K562 (cell line): Measurements from ENCODE around the gene MVK. TPM values are rescaled to one million over a fixed set of nuclear protein-coding genes. Genes with fewer than 3 reads are reported as not detected.

Source experiments
- ATAC-seq: fragments of 200-7000 bp; cut with Tn5 transposase; 3 replicates; pipeline ENCODE4 v1.9.1; 2020; ENCODE audit warnings: moderate library complexity
- BruUV-seq: library from RNA; stranded (reverse); fragments of 400-500 nt; replicated peaks from 2 replicates; lab custom pipeline; 2021; lab: Mats Ljungman, UMichigan
- CTCF ChIA-PET: fragments of 300-600 bp; formaldehyde crosslinking; extraction: SDS; loops from one replicate; lab custom pipeline; 2021; ENCODE audit warnings: low intra/inter-chr PET ratio; lab: Yijun Ruan, JAX
- POLR2A ChIA-PET: fragments of 300-600, 350-650 bp; sonication (Branson Sonifier 250); formaldehyde crosslinking; extraction: SDS; loops from one replicate; lab custom pipeline; 2021; ENCODE audit warnings: antibody characterized with exemption, inconsistent platforms; lab: Yijun Ruan, JAX
- DNase-seq, 4 experiments: peaks; one replicate each; pipeline versions ENCODE4 v3.0.0 to v3.0.0-alpha.2; 2011 to 2018; ENCODE audit warnings: low spot score in 3 of 4, mixed read lengths in 3 of 4; ENCODE audit errors: extremely low read depth in 1 of 4
- FAIRE-seq: peaks from 2 replicates; lab custom pipeline; 2011; peaks lifted over from hg19 to GRCh38; lab: Jason Lieb, UNC
- H2AFZ ChIP-seq: 2 replicates; pipeline ENCODE4 v1.6.0; 2011; ENCODE audit warnings: low read depth, low read length, control low read depth, inconsistent platforms
- H3K27ac ChIP-seq: fragments of 200-600 bp; 3 replicates; pipeline ENCODE4 v1.8.0; 2011; ENCODE audit warnings: low read depth, mild to moderate bottlenecking, control low read depth, inconsistent platforms, low read length, moderate library complexity, mixed read lengths; ENCODE audit errors: extremely low read depth
- H3K27me3 ChIP-seq, 2 experiments: fragments of 300-600 bp in 1 of 2; 2 replicates in 1 of 2; 3 replicates in 1 of 2; pipeline versions ENCODE4 v1.6.0 to v1.8.0; 2011; ENCODE audit warnings: inconsistent platforms in 2 of 2, low read length in 2 of 2, mild to moderate bottlenecking in 1 of 2, mixed read lengths in 1 of 2, moderate library complexity in 1 of 2; ENCODE audit not compliant: control insufficient read depth in 2 of 2, insufficient read depth in 2 of 2
- H3K36me3 ChIP-seq: fragments of 300-600 bp; 3 replicates; pipeline ENCODE4 v1.8.0; 2011; ENCODE audit warnings: mild to moderate bottlenecking, low read length, inconsistent platforms; ENCODE audit not compliant: control insufficient read depth, insufficient read depth
- H3K4me1 ChIP-seq, 2 experiments: fragments of 200-600 bp in 1 of 2; replicated peaks in 1 of 2; 2 replicates in 1 of 2; 3 replicates in 1 of 2; pipeline versions ENCODE4 v1.5.1 to v1.8.0; 2011; ENCODE audit warnings: inconsistent platforms in 2 of 2, low read length in 2 of 2, mild to moderate bottlenecking in 1 of 2, mixed read lengths in 1 of 2, moderate library complexity in 1 of 2; ENCODE audit not compliant: control insufficient read depth in 2 of 2, insufficient read depth in 2 of 2
- H3K4me2 ChIP-seq: 2 replicates; pipeline ENCODE4 v1.6.1; 2011; ENCODE audit warnings: low read length, control low read depth, inconsistent platforms, mixed read lengths; ENCODE audit not compliant: insufficient read depth
- H3K4me3 ChIP-seq: fragments of 200-600 bp; sonication (generic), shearing (Covaris generic); 2 replicates; pipeline ENCODE4 v1.5.1; 2016; ENCODE audit warnings: control low read depth, inconsistent platforms
- H3K79me2 ChIP-seq: fragments of 200-600 bp; 3 replicates; pipeline ENCODE4 v1.8.0; 2011; ENCODE audit warnings: low read length, inconsistent platforms; ENCODE audit not compliant: control insufficient read depth, insufficient read depth
- H3K9ac ChIP-seq, 2 experiments: 2 replicates each; pipeline versions ENCODE4 v1.6.0 to v1.6.1; 2011; ENCODE audit warnings: low read depth in 2 of 2, low read length in 2 of 2, control low read depth in 1 of 2, inconsistent platforms in 1 of 2, mild to moderate bottlenecking in 1 of 2, mixed read lengths in 1 of 2; ENCODE audit not compliant: insufficient read depth in 1 of 2
- H3K9me1 ChIP-seq: one replicate; pipeline ENCODE4 v1.6.0; 2011; ENCODE audit warnings: inconsistent platforms, mild to moderate bottlenecking, low read length, moderate library complexity; ENCODE audit not compliant: control insufficient read depth, insufficient read depth
- H3K9me3 ChIP-seq: replicated peaks from 2 replicates; pipeline ENCODE4 v1.5.1; 2011; ENCODE audit warnings: low read depth, low read length, inconsistent platforms; ENCODE audit not compliant: control insufficient read depth, insufficient read depth
- H4K20me1 ChIP-seq: replicated peaks from 2 replicates; pipeline ENCODE4 v1.6.1; 2011; ENCODE audit warnings: low read length, inconsistent platforms, mixed read lengths; ENCODE audit not compliant: control insufficient read depth, insufficient read depth
- BRCA1 ChIP-seq, 2 experiments: fragments of 450-650 bp in 1 of 2; sonication (generic) in 1 of 2; formaldehyde crosslinking in 1 of 2; IDR thresholded peaks; 2 replicates each; pipeline versions ENCODE4 v1.5.0 to v1.6.1; 2017 to 2020; ENCODE audit warnings: mild to moderate bottlenecking in 1 of 2, missing genetic modification reagents in 1 of 2
- ILK ChIP-seq: fragments of 450-650 bp; IDR thresholded peaks from 2 replicates; pipeline ENCODE4 v1.6.1; 2016; ENCODE audit warnings: missing genetic modification characterization, low read depth, mild to moderate bottlenecking, missing compliant biosample characterization, moderate library complexity, borderline replicate concordance
- SNRNP70 ChIP-seq: fragments of 200-400 bp; formaldehyde crosslinking; optimal IDR thresholded peaks from 2 replicates; pipeline ENCODE3; 2017; ENCODE audit warnings: low read depth, low read length
- ZBTB17 ChIP-seq: fragments of 450-650 bp; formaldehyde crosslinking; IDR thresholded peaks from 2 replicates; pipeline ENCODE4 v1.4.0; 2020; ENCODE audit warnings: mild to moderate bottlenecking
- ZNF121 ChIP-seq: sonication (generic); formaldehyde crosslinking; conservative IDR thresholded peaks from 2 replicates; pipeline ENCODE4 v1.8.0; 2022; ENCODE audit warnings: missing genetic modification reagents
- WGBS: fragments of 100-300 bp; shearing (Covaris generic); methylation state at CpG from one replicate; pipeline ENCODE4 v1.1.6; 2016; ENCODE audit warnings: low coverage, mixed read lengths; ENCODE audit not compliant: insufficient coverage; ENCODE audit errors: missing lambda C conversion rate; 5-methylcytosine and 5-hydroxymethylcytosine counted together
- in situ Hi-C: fragments of 300-500 bp; cut with MboI; formaldehyde crosslinking; loops from 4 replicates; pipeline ENCODE4 v1.15.0; 2018; ENCODE audit warnings: inconsistent platforms, mixed read lengths
- intact Hi-C: fragments of 100-400 bp; cut with micrococcal nuclease; formaldehyde crosslinking; loops from 2 replicates; pipeline ENCODE4 v1.14.2; 2022
- polyA plus RNA-seq, 8 experiments: library from polyadenylated mRNA; depleted of rRNA in 4 of 8; stranded (reverse) in 5 of 8; unstranded in 3 of 8; fragments of >200 nt; fragmentation: Nextera tagmentation in 2 of 8; fragmentation: Illumina TruSeq in 1 of 8; extraction: Ambion mirVana in 2 of 8; extraction: Trizol in 1 of 8; gene quantifications; 2 replicates each; pipeline versions ENCODE4 v1.2.1 to v1.2.3, GENCODE V29; 2011 to 2014; ENCODE audit warnings: inconsistent platforms in 1 of 8, missing spikeins in 1 of 8
- total RNA-seq, 7 experiments: library from RNA; depleted of rRNA in 6 of 7; stranded (reverse); fragments of >200 nt in 6 of 7; fragmentation: Illumina TruSeq in 2 of 7; extraction: Trizol in 2 of 7; gene quantifications; 2 replicates each; pipeline versions ENCODE4 v1.2.1 to v1.2.3, GENCODE V29; 2011 to 2021; ENCODE audit warnings: low replicate concordance in 1 of 7
- TF ChIP-seq, protein P1 (sequence below), 2 experiments: fragments of 250-450 bp in 1 of 2; fragments of 450-650 bp in 1 of 2; sonication (Bioruptor Pico) in 1 of 2; IDR thresholded peaks; 2 replicates each; pipeline versions ENCODE4 v1.6.1 to v1.8.0; 2016 to 2021; ENCODE audit warnings: mild to moderate bottlenecking in 2 of 2, moderate library complexity in 2 of 2, missing compliant biosample characterization in 1 of 2, missing genetic modification characterization in 1 of 2

Gene MVK
- total and polyA plus RNA-seq, 9 of the 15 experiments (the other 6 are each of a cell fraction or from before 2014, with no cell fraction given): 0.41 to 33.6 (median 18.8) TPM

DNA sequence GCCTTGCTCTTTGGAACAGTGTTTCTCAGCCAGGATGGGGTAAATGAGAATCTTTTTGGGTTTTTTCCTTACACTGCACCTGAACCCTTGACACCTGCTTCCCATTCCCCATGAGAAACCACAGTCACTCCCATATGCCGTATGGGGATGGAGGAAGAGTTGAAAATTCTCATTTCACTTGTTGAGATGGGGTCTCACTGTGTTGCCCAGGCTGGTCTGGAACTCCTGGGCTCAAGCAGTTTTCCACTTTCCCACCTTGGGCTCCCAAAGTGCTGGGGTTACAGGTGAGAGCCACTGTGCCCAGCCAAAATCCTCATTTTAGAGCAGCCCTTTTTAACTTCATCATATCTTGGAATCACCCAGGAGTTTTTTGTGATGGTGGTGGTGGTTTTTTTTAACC, 3.7 kb downstream of the MVK start:
- ATAC-seq (no peak), FAIRE-seq (no peak), DNase-seq (no peak)
- ChIA-PET POLR2A (no interaction called here), CTCF (no interaction called here)
- no peak overlapping the region for H3K9ac ChIP-seq
- peaks cover 78% of the 10 kb centered on the region for H3K36me3 ChIP-seq
- H3K9me1 ChIP-seq: peaks cover 4% of the 10 kb centered on the region
- H3K4me3 ChIP-seq: no peak overlapping the region
- no peaks in the 10 kb centered on the region for H3K9me3 ChIP-seq
- no peaks in the 10 kb centered on the region for H3K27me3 ChIP-seq
- H4K20me1 ChIP-seq: no peaks in the 10 kb centered on the region
- no TSS peak for BruUV-seq
- no peak overlapping the region for H3K27ac ChIP-seq
- peaks cover 12 to 16% of the 10 kb centered on the region in 2 experiments; a peak in 4 of 5 replicates for H3K4me1 ChIP-seq
- H3K4me2 ChIP-seq: no peak overlapping the region
- H3K79me2 ChIP-seq: peaks cover 23% of the 10 kb centered on the region
- no peak overlapping the region for H2AFZ ChIP-seq
- intact Hi-C loops (no loop called here), in situ Hi-C loops (no loop called here)
- TF ChIP-seq, protein P1, sequence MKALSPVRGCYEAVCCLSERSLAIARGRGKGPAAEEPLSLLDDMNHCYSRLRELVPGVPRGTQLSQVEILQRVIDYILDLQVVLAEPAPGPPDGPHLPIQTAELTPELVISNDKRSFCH (CRISPR knock-in tag; IDR thresholded peaks at IDR 0.05): no peak
- TF ChIP-seq, protein P1 (tag; IDR thresholded peaks at IDR 0.05): no peak
- TF ChIP-seq ZBTB17 (CRISPR knock-in tag): no peak
- no peak for TF ChIP-seq SNRNP70
- no peak for TF ChIP-seq BRCA1 (IDR thresholded peaks at IDR 0.05)
- no peak for TF ChIP-seq BRCA1 (CRISPR knock-in tag; IDR thresholded peaks at IDR 0.05)
- no peak for TF ChIP-seq ILK
- TF ChIP-seq ZNF121 (CRISPR knock-in tag): peak; percentile 23; the same call in 1 of the 2 replicates
- 86% methylated on average over 1 of the region's 1 CpG for WGBS
